ENCODE data around the gene OOSP4A. TPM values are rescaled to one million over a fixed set of nuclear protein-coding genes. Genes with fewer than 3 reads are reported as not detected.

OOSP4A gene
- total RNA-seq, 4 donors from 2014 or later: not detected

- intact Hi-C loops (cut with DNase I; ENCODE audit: low total_unique reads): no loop called here
- H3K9me3 ChIP-seq: no peaks in the 10 kb centered on the region
- H3K36me3 ChIP-seq: no peaks in the 10 kb centered on the region
- H3K27me3 ChIP-seq: no peaks in the 10 kb centered on the region
- H3K4me3 ChIP-seq: no peak within 1 kb of the TSS
- DNase-seq: no peak
- TF ChIP-seq POLR2A (IDR thresholded peaks at IDR 0.05): no peak
- TF ChIP-seq CTCF (IDR thresholded peaks at IDR 0.05): no peak
- H3K27ac ChIP-seq: no peak within 1 kb of the TSS
- no peaks in the 10 kb centered on the region for H3K4me1 ChIP-seq
Observed at GRCh38 chr11:59938132-59938531, 25.7 kb upstream of the OOSP4A start, which contains the start of gene OOSP1. Gene OOSP1 (plus strand): TSS chr11:59938432. CDS start chr11:59938455, 23 bp downstream.

- Histone ChIP-seq H3K4me1 (no peaks in the 10 kb centered on the region), H3K4me3 (no peak overlapping the region), H3K9me3 (no peaks in the 10 kb centered on the region), H3K27me3 (no peaks in the 10 kb centered on the region), H3K27ac (no peak overlapping the region), H3K36me3 (no peaks in the 10 kb centered on the region)
- TF ChIP-seq CTCF (IDR thresholded peaks at IDR 0.05): no peak
- TF ChIP-seq POLR2A (IDR thresholded peaks at IDR 0.05): no peak
- no peak for DNase-seq
- intact Hi-C loops (cut with DNase I; ENCODE audit: low total_unique reads): no loop called here
Observed at GRCh38 chr11:59938718-59939117, 25.1 kb upstream of the OOSP4A start.

- no peaks in the 10 kb centered on the region for H3K36me3 ChIP-seq
- H3K27ac ChIP-seq: no peak overlapping the region
- no peaks in the 10 kb centered on the region for H3K9me3 ChIP-seq
- no peak overlapping the region for H3K4me3 ChIP-seq
- DNase-seq: no peak
- intact Hi-C loops (cut with DNase I; ENCODE audit: low total_unique reads): no loop called here
- H3K4me1 ChIP-seq: no peaks in the 10 kb centered on the region
- no peaks in the 10 kb centered on the region for H3K27me3 ChIP-seq
- no peak for TF ChIP-seq POLR2A (IDR thresholded peaks at IDR 0.05)
- TF ChIP-seq CTCF (IDR thresholded peaks at IDR 0.05): no peak
Observed at GRCh38 chr11:59939482-59939881, 24.4 kb upstream of the OOSP4A start.

- Histone ChIP-seq H3K4me3 (no peak overlapping the region), H3K9me3 (no peaks in the 10 kb centered on the region), H3K4me1 (no peaks in the 10 kb centered on the region), H3K36me3 (no peaks in the 10 kb centered on the region), H3K27me3 (no peaks in the 10 kb centered on the region), H3K27ac (no peak overlapping the region)
- DNase-seq: no peak
- intact Hi-C loops (cut with DNase I; ENCODE audit: low total_unique reads): no loop called here
- TF ChIP-seq POLR2A (IDR thresholded peaks at IDR 0.05): no peak
- TF ChIP-seq CTCF (IDR thresholded peaks at IDR 0.05): no peak
Observed at GRCh38 chr11:59941091-59941490, 22.7 kb upstream of the OOSP4A start.

GRCh38 chr11:59943997-59944714 lies 19.7 kb upstream of the OOSP4A start:
- intact Hi-C loops (cut with DNase I; ENCODE audit: low total_unique reads): no loop called here
- H3K27ac ChIP-seq: no peak overlapping the region
- no peaks in the 10 kb centered on the region for H3K27me3 ChIP-seq
- TF ChIP-seq POLR2A (IDR thresholded peaks at IDR 0.05): no peak
- TF ChIP-seq CTCF (IDR thresholded peaks at IDR 0.05): no peak
- H3K36me3 ChIP-seq: no peaks in the 10 kb centered on the region
- no peaks in the 10 kb centered on the region for H3K9me3 ChIP-seq
- H3K4me1 ChIP-seq: no peaks in the 10 kb centered on the region
- DNase-seq: no peak
- no peak overlapping the region for H3K4me3 ChIP-seq
